T-helper 1 cell (primary cell): ENCODE measurements around the gene MBTPS2.
A peak's percentile ranks its signal among the peaks of the same experiment; 100 is the strongest.
"Not testable (repeated sequence)": the region's sequence is repeated elsewhere in the genome, so short reads cannot be mapped to it uniquely, and the experiment has no call there.

Experiments used
- DNase-seq, 5 donors: peaks; one replicate each; pipeline ENCODE4 v3.0.0-alpha.2; 2012 to 2020
- total RNA-seq, 4 donors: gene quantifications; one replicate each; lab custom pipeline; 2026; lab: John Stamatoyannopoulos, UW

Gene MBTPS2
- total RNA-seq = 2.1 to 7.2 (median 5.3) reads per million in 4 donors

- DNase-seq = peak; percentile 44 to 87 (median 65)
These were observed at the start of gene MBTPS2 for GRCh38 chrX:21839334-21840192. MBTPS2 (plus strand) TSS chrX:21839617; CDS start chrX:21839735, 118 bp downstream.

- DNase-seq = no peak
These were observed 40.7 kb upstream of the MBTPS2 start for GRCh38 chrX:21798677-21799219.

GRCh38 chrX:21799767-21800166, 39.6 kb upstream of the MBTPS2 start:
- DNase-seq = no peak

GRCh38 chrX:21800344-21800770, 39.1 kb upstream of the MBTPS2 start:
- no peak for DNase-seq

GRCh38 chrX:21802054-21802670, 37.3 kb upstream of the MBTPS2 start:
- DNase-seq = no peak

- no peak for DNase-seq
These were observed 36.6 kb upstream of the MBTPS2 start for GRCh38 chrX:21802839-21803238.

- no peak for DNase-seq
These were observed 32.7 kb upstream of the MBTPS2 start for GRCh38 chrX:21806691-21807090.

- no peak for DNase-seq
These were observed 27.6 kb upstream of the MBTPS2 start for GRCh38 chrX:21811832-21812231.

GRCh38 chrX:21812628-21813027, 26.8 kb upstream of the MBTPS2 start:
- DNase-seq = no peak

- no peak for DNase-seq
These were observed 25.6 kb upstream of the MBTPS2 start for GRCh38 chrX:21813612-21814368.

- DNase-seq = no peak
These were observed 23.3 kb upstream of the MBTPS2 start for GRCh38 chrX:21816136-21816535.

GRCh38 chrX:21820170-21820569, 19.2 kb upstream of the MBTPS2 start:
- DNase-seq = not testable (repeated sequence)

GRCh38 chrX:21821875-21822274, 17.5 kb upstream of the MBTPS2 start:
- no peak for DNase-seq

GRCh38 chrX:21831496-21831895, 7.9 kb upstream of the MBTPS2 start:
- no peak for DNase-seq

GRCh38 chrX:21837056-21837455, 2.4 kb upstream of the MBTPS2 start:
- DNase-seq = no peak

GRCh38 chrX:21838937-21839333, 482 bp upstream of the MBTPS2 start:
- no peak for DNase-seq

- DNase-seq = no peak
These were observed 752 bp downstream of the MBTPS2 start for GRCh38 chrX:21840193-21840545.

GRCh38 chrX:21843179-21843578, 3.8 kb downstream of the MBTPS2 start:
- no peak for DNase-seq

- DNase-seq = no peak
These were observed 5.7 kb downstream of the MBTPS2 start for GRCh38 chrX:21845096-21845495.

GRCh38 chrX:21847342-21847741, 7.9 kb downstream of the MBTPS2 start:
- DNase-seq = no peak

- DNase-seq = no peak
These were observed 14.2 kb downstream of the MBTPS2 start for GRCh38 chrX:21853578-21853977.

GRCh38 chrX:21855937-21856415, 16.6 kb downstream of the MBTPS2 start, which contains the start of gene YY2:
YY2 (plus strand) TSS chrX:21855987; CDS start chrX:21856485, 498 bp downstream.
- DNase-seq = no peak

- DNase-seq = no peak
These were observed 17.1 kb downstream of the MBTPS2 start for GRCh38 chrX:21856504-21856903.
